T-cell (primary cell): ENCODE measurements around the gene OARD1. TPM values are rescaled to one million over a fixed set of nuclear protein-coding genes. Genes with fewer than 3 reads are reported as not detected.
A peak's percentile ranks its signal among the peaks of the same experiment; 100 is the strongest.

Experiments used
- ATAC-seq, 4 experiments: fragments of 200-7000 bp in 3 of 4; fragments of 150-1000 bp in 1 of 4; cut with Tn5 transposase; replicated peaks in 1 of 4; 1 replicate in 3 of 4; 2 replicates in 1 of 4; pipeline ENCODE4 v1.10.0; 2021; ENCODE audit warnings: moderate library complexity in 3 of 4, mild to moderate bottlenecking in 2 of 4, moderate number of reproducible peaks in 1 of 4
- CTCF ChIA-PET, 2 donors: fragments of 300-600 bp; sonication (Branson Sonifier 250); formaldehyde crosslinking; loops; one replicate each; lab custom pipeline; 2022; ENCODE audit warnings: antibody characterized with exemption in 2 of 2; lab: Charles Lee
- POLR2A ChIA-PET, 2 donors: fragments of 300-600 bp; sonication (Branson Sonifier 250); formaldehyde crosslinking; loops; one replicate each; lab custom pipeline; 2022; ENCODE audit warnings: antibody characterized with exemption in 2 of 2; lab: Charles Lee
- DNase-seq, 35 experiments: peaks; one replicate each; pipeline versions ENCODE4 v3.0.0 to v3.0.0-alpha.2; 2013 to 2023
- H3K27ac ChIP-seq: one replicate; pipeline ENCODE4 v1.5.1; 2013; ENCODE audit warnings: low read length
- H3K27me3 ChIP-seq, 2 experiments: replicated peaks in 1 of 2; 1 replicate in 1 of 2; 2 replicates in 1 of 2; pipeline versions ENCODE4 v1.6.1 to v1.7.0; 2013; ENCODE audit warnings: low read length in 1 of 2, mixed read lengths in 1 of 2; ENCODE audit not compliant: control insufficient read depth in 2 of 2, insufficient read depth in 2 of 2; ENCODE audit errors: extremely low read depth in 1 of 2
- H3K36me3 ChIP-seq, 2 donors: 1 replicate in 1 of 2; 2 replicates in 1 of 2; pipeline versions ENCODE4 v1.6.1 to v1.7.0; 2013; ENCODE audit warnings: low read length in 1 of 2; ENCODE audit not compliant: control insufficient read depth in 2 of 2, insufficient read depth in 1 of 2; ENCODE audit errors: extremely low read depth in 1 of 2
- H3K4me1 ChIP-seq, 2 experiments: 1 replicate in 1 of 2; 2 replicates in 1 of 2; pipeline versions ENCODE4 v1.6.1 to v1.7.0; 2013; ENCODE audit warnings: low read length in 2 of 2, mixed read lengths in 1 of 2; ENCODE audit not compliant: insufficient read depth in 2 of 2, control insufficient read depth in 1 of 2; ENCODE audit errors: extremely low read depth in 1 of 2
- H3K4me3 ChIP-seq, 2 donors: 1 replicate in 1 of 2; 2 replicates in 1 of 2; pipeline versions ENCODE4 v1.5.1 to v1.7.0; 2013; ENCODE audit warnings: mild to moderate bottlenecking in 2 of 2, low read length in 1 of 2, moderate library complexity in 1 of 2; ENCODE audit not compliant: control insufficient read depth in 1 of 2; ENCODE audit errors: extremely low read depth in 1 of 2
- H3K9me3 ChIP-seq: 2 replicates; pipeline ENCODE4 v1.7.0; 2013
- H3K27ac Mint-ChIP-seq, 2 donors: one replicate each; pipeline ENCODE4 v1.8.0; 2020 to 2021; ENCODE audit warnings: mild to moderate bottlenecking in 2 of 2, mixed read lengths in 2 of 2
- H3K27me3 Mint-ChIP-seq, 2 donors: one replicate each; pipeline ENCODE4 v1.8.0; 2021 to 2022; ENCODE audit warnings: mixed read lengths in 2 of 2
- H3K36me3 Mint-ChIP-seq: one replicate; pipeline ENCODE4 v1.8.0; 2021; ENCODE audit warnings: mixed read lengths
- H3K4me1 Mint-ChIP-seq, 3 donors: one replicate each; pipeline ENCODE4 v1.8.0; 2020 to 2022; ENCODE audit warnings: mixed read lengths in 3 of 3, mild to moderate bottlenecking in 1 of 3
- H3K4me3 Mint-ChIP-seq, 3 donors: one replicate each; pipeline ENCODE4 v1.8.0; 2020 to 2022; ENCODE audit warnings: mild to moderate bottlenecking in 3 of 3, mixed read lengths in 3 of 3, moderate library complexity in 3 of 3
- H3K9me3 Mint-ChIP-seq, 3 donors: one replicate each; pipeline ENCODE4 v1.8.0; 2020 to 2022; ENCODE audit warnings: mixed read lengths in 3 of 3
- WGBS: methylation state at CpG from one replicate; pipeline ENCODE4 v1.1.5; 2013; ENCODE audit warnings: missing lambda C conversion rate; ENCODE audit not compliant: insufficient coverage; 5-methylcytosine and 5-hydroxymethylcytosine counted together
- total RNA-seq, 35 experiments: library from RNA in 6 of 35; stranded (reverse) in 6 of 35; fragments of 120-200 nt in 1 of 35; gene quantifications; one replicate each; pipeline versions ENCODE4 v1.2.1 to v1.2.4 and lab custom pipeline; 2013 to 2026

OARD1 gene
- total RNA-seq, 5 donors from 2014 or later (not counting 1 experiment from before 2014, with no cell fraction given) = 33.1 to 43.2 (median 39.4) TPM

GRCh38 chr6:41088451-41088850 is 16.3 kb upstream of the OARD1 start:
- Histone ChIP-seq H3K9me3 (no peaks in the 10 kb centered on the region), H3K36me3 (peaks cover 8 to 87% of the 10 kb centered on the region in 2 donors), H3K27me3 (no peaks in the 10 kb centered on the region), H3K4me3 (no peak overlapping the region), H3K27ac (no peak overlapping the region), H3K4me1 (no peaks in the 10 kb centered on the region)
- no CpG with 5 or more reads among the region's 4 CpGs for WGBS
- H3K4me1 Mint-ChIP-seq = peaks cover 10 to 13% (median 12%) of the 10 kb centered on the region in 3 donors
- peaks cover 61% of the 10 kb centered on the region for H3K36me3 Mint-ChIP-seq
- no peaks in the 10 kb centered on the region for H3K27me3 Mint-ChIP-seq
- ATAC-seq = no peak
- POLR2A ChIA-PET = interaction anchor here in 1 of 2 donors (0.6 kb wide), 1 partner anchor 19 kb away, joined by 3 read pairs; no protein-coding TSS in a partner anchor
- no peak overlapping the region for H3K4me3 Mint-ChIP-seq
- no peak overlapping the region for H3K27ac Mint-ChIP-seq
- no peaks in the 10 kb centered on the region for H3K9me3 Mint-ChIP-seq
- CTCF ChIA-PET = interaction anchor here in 1 of 2 donors (0.6 kb wide), 1 partner anchor 689 kb away, joined by 4 read pairs; no protein-coding TSS in a partner anchor
- DNase-seq = no peak

- no peak for DNase-seq
- no peak overlapping the region for H3K4me3 ChIP-seq
- H3K27me3 ChIP-seq = no peaks in the 10 kb centered on the region
- H3K9me3 Mint-ChIP-seq = no peaks in the 10 kb centered on the region
- peaks cover 58% of the 10 kb centered on the region for H3K36me3 Mint-ChIP-seq
- H3K27ac Mint-ChIP-seq = no peak overlapping the region
- ATAC-seq = no peak
- H3K4me1 ChIP-seq = peaks cover 7 to 12% of the 10 kb centered on the region in 2 experiments
- ChIA-PET POLR2A (no interaction called here), CTCF (no interaction called here)
- H3K4me3 Mint-ChIP-seq = no peak overlapping the region
- H3K9me3 ChIP-seq = no peaks in the 10 kb centered on the region
- H3K36me3 ChIP-seq = peaks cover 4 to 72% of the 10 kb centered on the region in 2 donors
- H3K4me1 Mint-ChIP-seq = peaks cover 34 to 45% (median 42%) of the 10 kb centered on the region in 3 donors
- H3K27ac ChIP-seq = no peak overlapping the region
- H3K27me3 Mint-ChIP-seq = no peaks in the 10 kb centered on the region
Observed at GRCh38 chr6:41085182-41085581, 13.0 kb upstream of the OARD1 start.

- Mint-ChIP-seq H3K27me3 (no peaks in the 10 kb centered on the region), H3K4me3 (peak overlapping the region in 1 of 3 donors; percentile 14), H3K27ac (no peak overlapping the region), H3K9me3 (no peaks in the 10 kb centered on the region), H3K4me1 (peaks cover 55 to 59% (median 59%) of the 10 kb centered on the region in 3 donors), H3K36me3 (peaks cover 56% of the 10 kb centered on the region)
- Histone ChIP-seq H3K4me3 (no peak overlapping the region), H3K27ac (no peak overlapping the region), H3K4me1 (peaks cover 12 to 25% of the 10 kb centered on the region in 2 experiments), H3K27me3 (no peaks in the 10 kb centered on the region), H3K9me3 (no peaks in the 10 kb centered on the region), H3K36me3 (peaks cover 4 to 67% of the 10 kb centered on the region in 2 donors)
- ChIA-PET POLR2A (no interaction called here), CTCF (no interaction called here)
- ATAC-seq (no peak), DNase-seq (no peak)
Observed at GRCh38 chr6:41083072-41083471, 10.9 kb upstream of the OARD1 start.

- Mint-ChIP-seq H3K27me3 (no peaks in the 10 kb centered on the region), H3K4me1 (peaks cover 68 to 79% (median 76%) of the 10 kb centered on the region in 3 donors), H3K27ac (peak overlapping the region; percentile 91 to 93), H3K36me3 (peaks cover 44% of the 10 kb centered on the region), H3K4me3 (peak overlapping the region; percentile 46 to 67 (median 64)), H3K9me3 (no peaks in the 10 kb centered on the region)
- peaks cover 16 to 31% of the 10 kb centered on the region in 2 experiments for H3K4me1 ChIP-seq
- CTCF ChIA-PET = no interaction called here
- POLR2A ChIA-PET = interaction anchor here (0.6 to 1.5 kb wide), 2 partner anchors 9 to 53 kb away, joined by 3 read pairs; no protein-coding TSS in a partner anchor
- H3K4me3 ChIP-seq = peak overlapping the region; percentile 33 to 54
- no peaks in the 10 kb centered on the region for H3K27me3 ChIP-seq
- DNase-seq (peak in 13 of 35 experiments; percentile 6 to 56 (median 14)), ATAC-seq (peak; percentile 79 to 97 (median 92))
- WGBS = no CpG with 5 or more reads among the region's 2 CpGs
- no peaks in the 10 kb centered on the region for H3K9me3 ChIP-seq
- peaks cover 4 to 47% of the 10 kb centered on the region in 2 donors for H3K36me3 ChIP-seq
- peak overlapping the region; percentile 80 for H3K27ac ChIP-seq
Observed at GRCh38 chr6:41080621-41081020, 8.5 kb upstream of the OARD1 start.

- ChIA-PET POLR2A (no interaction called here), CTCF (no interaction called here)
- Mint-ChIP-seq H3K4me1 (peaks cover 80 to 88% (median 87%) of the 10 kb centered on the region in 3 donors), H3K4me3 (no peak overlapping the region), H3K27ac (peak overlapping the region; percentile 91 to 93), H3K27me3 (no peaks in the 10 kb centered on the region), H3K9me3 (no peaks in the 10 kb centered on the region), H3K36me3 (peaks cover 35% of the 10 kb centered on the region)
- Histone ChIP-seq H3K27me3 (no peaks in the 10 kb centered on the region), H3K36me3 (peaks cover 0 to 34% of the 10 kb centered on the region in 2 donors), H3K9me3 (no peaks in the 10 kb centered on the region), H3K4me1 (peaks cover 24 to 44% of the 10 kb centered on the region in 2 experiments), H3K27ac (peak overlapping the region; percentile 32), H3K4me3 (no peak overlapping the region)
- 100% methylated on average over 1 of the region's 1 CpG for WGBS
- DNase-seq (no peak), ATAC-seq (no peak)
Observed at GRCh38 chr6:41079080-41079479, 6.9 kb upstream of the OARD1 start.

- H3K9me3 Mint-ChIP-seq = no peaks in the 10 kb centered on the region
- CTCF ChIA-PET = no interaction called here
- ATAC-seq = no peak
- WGBS = no CpG with 5 or more reads among the region's 3 CpGs
- H3K4me1 Mint-ChIP-seq = peaks cover 78 to 82% (median 81%) of the 10 kb centered on the region in 3 donors
- no peak overlapping the region for H3K4me3 Mint-ChIP-seq
- peak overlapping the region in 1 of 2 donors; percentile 30 for H3K27ac Mint-ChIP-seq
- peaks cover 24 to 46% of the 10 kb centered on the region in 2 experiments for H3K4me1 ChIP-seq
- H3K36me3 Mint-ChIP-seq = peaks cover 26% of the 10 kb centered on the region
- peaks cover 0 to 25% of the 10 kb centered on the region in 2 donors for H3K36me3 ChIP-seq
- no peak for DNase-seq
- no peaks in the 10 kb centered on the region for H3K27me3 ChIP-seq
- H3K27ac ChIP-seq = no peak overlapping the region
- H3K9me3 ChIP-seq = no peaks in the 10 kb centered on the region
- POLR2A ChIA-PET = no interaction called here
- no peaks in the 10 kb centered on the region for H3K27me3 Mint-ChIP-seq
- no peak overlapping the region for H3K4me3 ChIP-seq
Observed at GRCh38 chr6:41078101-41078500, 5.9 kb upstream of the OARD1 start.
